Breast epithelium (tissue), 3 donors: Measurements from ENCODE around the gene PHACTR3.

Source experiments
- CTCF ChIP-seq, 3 donors: fragments of 450-650 bp; IDR thresholded peaks; one replicate each; pipeline ENCODE4 v1.5.1; 2016 to 2017; ENCODE audit warnings: antibody characterized with exemption in 3 of 3, mild to moderate bottlenecking in 3 of 3, moderate library complexity in 3 of 3
- POLR2A ChIP-seq: fragments of 450-650 bp; IDR thresholded peaks from one replicate; pipeline ENCODE4 v1.6.1; 2016; ENCODE audit warnings: antibody characterized with exemption, mild to moderate bottlenecking, moderate library complexity
- POLR2AphosphoS5 ChIP-seq, 3 donors: sonication (generic); formaldehyde crosslinking; IDR thresholded peaks; one replicate each; pipeline ENCODE4 v1.6.1; 2017; ENCODE audit warnings: antibody characterized with exemption in 3 of 3

DNA sequence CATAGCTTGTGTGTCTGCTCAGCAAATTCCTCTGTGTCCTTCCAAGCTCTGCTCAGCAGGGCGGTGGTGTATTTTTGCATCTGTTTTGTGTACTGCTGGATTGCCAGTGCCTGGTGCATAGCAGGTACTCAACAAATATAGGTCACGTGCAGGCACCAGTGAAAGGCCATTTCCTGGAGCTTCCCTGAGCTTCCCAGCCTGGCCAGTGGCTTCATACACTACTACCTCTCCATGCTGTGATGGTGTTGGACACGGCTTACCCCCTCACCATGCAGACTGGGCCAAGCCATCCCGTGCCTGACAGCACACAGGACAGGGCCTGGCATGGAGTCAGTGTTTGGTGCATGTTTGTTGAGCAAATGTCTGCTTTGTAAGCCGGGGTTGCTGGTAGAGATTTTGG, 7.7 kb upstream of the PHACTR3 start:
- TF ChIP-seq CTCF (IDR thresholded peaks at IDR 0.05) (no peak), POLR2A (no peak), POLR2AphosphoS5 (IDR thresholded peaks at IDR 0.05) (no peak)
